ENCODE measurements around the gene CFAP107.
"Not testable (repeated sequence)": the region's sequence is repeated elsewhere in the genome, so short reads cannot be mapped to it uniquely, and the experiment has no call there.

The CFAP107 gene, protein sequence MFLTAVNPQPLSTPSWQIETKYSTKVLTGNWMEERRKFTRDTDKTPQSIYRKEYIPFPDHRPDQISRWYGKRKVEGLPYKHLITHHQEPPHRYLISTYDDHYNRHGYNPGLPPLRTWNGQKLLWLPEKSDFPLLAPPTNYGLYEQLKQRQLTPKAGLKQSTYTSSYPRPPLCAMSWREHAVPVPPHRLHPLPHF
- total RNA-seq, result 0 to 0.13 (median 0) reads per million in 18 experiments

DNA sequence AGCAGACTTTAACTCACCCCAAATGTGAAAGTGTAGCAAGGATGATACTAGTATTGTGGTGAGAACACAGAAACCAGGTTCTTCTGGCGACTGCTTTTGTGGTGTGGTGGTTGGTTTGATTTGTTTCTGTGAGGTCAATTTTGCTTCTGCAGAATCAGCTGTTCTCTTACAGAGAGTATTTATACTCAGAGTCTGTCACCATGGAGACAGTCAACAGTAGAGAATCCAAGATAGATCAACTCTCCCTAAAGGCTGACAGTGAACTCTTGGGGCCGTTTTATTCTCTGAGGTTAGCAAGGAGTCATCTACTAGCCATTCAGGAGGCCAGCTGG is at the start of gene CFAP107:
Gene CFAP107 (plus strand): TSS at position 209 of the 332 bp plus-strand sequence. CDS start 231 bp downstream, outside the sequence.
- DNase-seq, result no peak

DNA sequence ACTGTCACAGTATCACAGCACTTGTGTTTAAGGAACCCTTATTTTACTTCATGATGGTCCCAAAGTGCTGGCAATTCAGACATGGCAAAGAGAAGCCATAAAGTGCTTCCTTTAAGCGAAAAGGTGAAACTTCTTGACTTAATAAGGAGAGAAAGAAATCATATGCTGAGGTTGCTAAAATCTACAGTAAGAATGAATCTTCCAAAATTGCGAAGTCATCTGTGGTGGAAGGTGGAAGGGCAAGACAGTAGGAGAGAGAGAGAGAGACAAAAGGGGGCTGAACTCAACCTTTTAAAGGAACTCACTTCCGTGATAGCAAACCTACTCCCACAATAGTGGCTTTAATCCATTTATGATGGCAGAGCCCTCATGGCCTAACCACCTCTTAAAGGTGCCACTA is 49.3 kb upstream of the CFAP107 start:
- no peak for DNase-seq

DNA sequence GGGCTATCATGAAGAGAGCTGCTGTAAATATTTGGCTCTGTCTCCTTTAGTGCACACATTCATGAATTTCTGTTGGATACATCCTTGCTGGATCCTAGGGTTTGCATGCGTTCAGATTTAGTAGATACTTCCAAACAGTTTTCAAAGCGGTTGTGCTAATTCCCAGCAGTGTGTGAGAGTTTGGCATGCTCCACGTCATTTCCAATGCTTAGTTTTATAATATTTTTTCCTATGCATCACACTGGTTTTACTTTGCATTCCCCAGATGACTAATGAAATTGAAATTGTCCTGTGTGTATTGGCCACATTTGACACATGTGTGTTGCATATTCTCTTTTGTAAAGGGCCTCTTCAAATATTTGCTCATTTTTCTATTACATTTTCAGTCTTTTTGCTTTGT is 48.6 kb upstream of the CFAP107 start:
- no peak for DNase-seq

DNA sequence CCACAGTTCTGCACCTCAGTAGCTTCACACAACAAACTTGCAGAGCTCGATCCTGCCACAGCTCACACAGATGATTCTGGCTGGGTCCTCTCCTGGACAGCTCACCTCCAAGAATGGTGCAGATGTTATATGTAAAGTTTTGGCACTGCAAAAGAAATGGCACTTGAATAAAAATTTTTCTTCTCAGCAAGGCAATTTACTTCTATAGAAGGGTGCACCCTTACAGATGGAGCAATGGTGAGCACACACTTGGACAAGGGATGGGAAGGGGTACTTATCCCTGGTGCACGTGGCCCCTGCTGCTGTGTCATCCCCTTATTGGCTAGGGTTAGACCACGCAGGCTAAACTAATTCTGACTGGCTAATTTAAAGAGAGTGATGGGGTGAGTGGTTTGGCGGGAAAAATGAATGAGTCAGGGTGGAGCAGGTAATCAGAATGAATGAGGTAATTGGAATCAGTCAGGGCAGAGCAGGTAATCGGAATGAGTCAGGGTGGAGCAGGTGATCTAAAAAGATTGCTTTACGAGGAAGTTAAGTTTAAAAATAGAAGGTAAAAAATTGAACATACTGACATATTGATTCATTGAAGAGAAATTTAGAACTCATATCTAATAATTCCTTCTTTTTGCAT is 42.1 kb upstream of the CFAP107 start:
- DNase-seq, result no peak

DNA sequence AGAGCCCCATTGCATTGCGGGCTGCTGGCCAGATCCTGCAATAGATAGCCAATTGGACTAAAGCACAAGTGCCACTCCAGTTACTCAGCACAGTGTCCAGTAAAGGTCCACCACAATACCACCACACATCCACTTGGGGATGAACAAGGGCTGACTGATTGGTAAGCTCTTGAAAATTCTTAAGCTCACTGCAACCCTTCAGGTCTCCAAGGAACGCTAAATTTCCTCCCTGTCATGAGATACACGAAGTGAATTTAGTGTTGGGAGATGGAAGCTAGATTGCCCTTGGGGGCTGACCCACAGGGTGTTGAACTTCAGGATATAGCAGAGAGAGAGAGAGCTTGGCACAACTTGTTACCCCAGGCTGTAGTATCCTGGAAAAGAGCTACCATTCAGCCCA is 39.9 kb upstream of the CFAP107 start:
- no peak for DNase-seq

DNA sequence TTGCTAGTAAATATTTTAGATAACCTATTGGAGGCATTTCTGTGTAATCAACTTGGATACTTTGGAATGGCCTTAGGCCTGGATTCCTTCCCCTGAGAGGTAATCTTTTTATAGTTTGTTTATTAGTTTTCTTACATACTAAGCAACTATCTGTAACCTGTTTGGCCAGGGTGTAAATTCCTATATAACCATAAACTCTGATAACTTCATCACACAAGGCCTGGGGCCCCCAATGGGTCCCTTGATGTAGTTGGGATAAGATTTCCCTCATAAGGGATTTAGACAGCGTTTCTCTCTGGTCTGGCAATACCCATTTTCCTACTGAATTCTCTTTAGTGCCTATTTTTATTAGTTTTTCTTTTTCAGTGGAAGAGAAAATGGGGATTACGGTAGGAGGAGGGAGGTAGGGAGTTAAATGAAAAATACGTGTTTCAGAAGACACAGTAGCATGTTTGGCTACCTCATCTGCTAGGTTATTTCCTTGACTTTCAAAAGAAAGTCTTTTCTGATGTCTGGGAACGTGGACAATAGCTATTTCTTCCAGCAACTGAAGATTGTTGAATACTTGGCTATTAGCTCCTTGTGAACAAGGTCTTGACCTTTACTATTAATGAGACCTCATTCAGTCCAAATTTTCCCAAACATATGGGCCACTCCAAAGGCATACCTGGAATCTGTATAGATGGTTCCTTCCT is 37.5 kb upstream of the CFAP107 start:
- no peak for DNase-seq

DNA sequence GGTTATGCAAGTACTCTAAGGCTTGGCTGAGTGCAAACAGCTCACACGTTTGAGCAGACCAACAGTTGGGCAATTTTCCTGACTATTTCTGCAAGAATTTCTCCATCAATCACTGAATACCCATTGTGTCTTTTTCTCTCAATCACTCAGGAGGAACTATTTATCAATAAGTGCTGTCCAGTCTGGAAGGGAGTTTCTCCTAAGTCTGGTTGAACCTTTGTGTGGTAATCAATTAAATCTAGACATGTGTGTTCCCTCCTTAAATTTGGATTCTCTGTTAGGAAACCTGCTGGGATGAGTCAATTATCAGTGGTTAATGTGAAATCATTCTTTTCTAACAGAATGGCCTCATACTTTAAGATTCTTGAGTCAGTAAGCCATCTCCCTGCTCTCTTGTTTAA is 36.9 kb upstream of the CFAP107 start:
- no peak for DNase-seq

DNA sequence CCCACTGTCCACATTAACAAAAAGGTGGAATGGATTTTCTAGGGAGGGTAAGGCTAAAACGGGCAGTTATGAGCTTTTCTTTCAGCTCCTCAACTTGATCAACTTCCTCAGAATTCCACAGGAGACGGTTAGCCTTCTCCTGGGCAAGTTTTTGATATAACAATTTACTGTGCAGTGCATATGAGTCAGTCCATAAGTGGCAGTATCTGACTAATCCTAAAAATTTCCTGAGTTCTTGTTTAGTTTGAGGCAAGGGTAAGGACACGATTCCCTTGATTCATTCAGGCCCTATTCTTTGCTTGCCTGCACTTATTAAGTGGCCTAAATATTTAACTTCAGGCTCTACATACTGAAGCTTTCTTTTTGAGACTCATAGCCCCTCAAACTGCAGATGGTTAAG is 36.3 kb upstream of the CFAP107 start:
- DNase-seq, result no peak

DNA sequence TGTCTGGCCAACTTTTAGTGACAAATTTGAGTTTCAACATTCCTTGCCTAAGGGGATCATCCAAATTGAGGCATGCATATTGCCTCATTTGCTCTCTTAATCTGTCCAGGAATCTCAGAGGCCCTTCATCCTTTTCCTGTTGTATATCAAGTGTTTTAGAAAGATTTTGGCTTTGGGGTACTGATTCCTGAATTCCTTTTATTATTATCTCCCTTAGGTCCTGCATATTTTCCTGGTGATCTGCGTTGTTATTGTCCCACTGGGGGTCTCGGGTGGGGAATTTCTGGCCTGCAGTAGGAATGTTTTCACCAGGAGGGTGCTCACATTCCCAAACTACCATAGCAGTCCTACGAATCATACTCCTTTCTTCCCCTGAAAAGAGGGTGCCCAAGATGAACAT is 34.5 kb upstream of the CFAP107 start:
- no peak for DNase-seq

DNA sequence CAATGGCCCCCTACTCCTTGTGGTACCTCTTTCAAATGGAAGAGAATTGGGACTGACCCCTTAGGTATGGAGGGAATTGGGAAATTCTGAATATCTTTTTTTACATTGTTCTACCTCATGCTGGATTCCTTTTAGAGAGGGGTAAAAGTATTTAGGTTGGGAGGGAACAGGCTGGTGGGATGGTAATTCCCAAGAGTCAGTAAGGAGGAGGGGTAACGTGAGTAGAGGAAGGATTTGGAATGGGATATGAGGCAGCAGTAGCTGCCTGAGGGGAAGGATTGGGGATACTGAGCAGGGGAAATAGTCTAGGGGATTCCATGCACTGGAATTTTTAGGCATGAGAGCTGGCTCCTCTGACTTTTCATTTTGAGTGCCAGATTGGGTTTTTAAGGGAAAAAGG is 33.9 kb upstream of the CFAP107 start:
- DNase-seq, result no peak

DNA sequence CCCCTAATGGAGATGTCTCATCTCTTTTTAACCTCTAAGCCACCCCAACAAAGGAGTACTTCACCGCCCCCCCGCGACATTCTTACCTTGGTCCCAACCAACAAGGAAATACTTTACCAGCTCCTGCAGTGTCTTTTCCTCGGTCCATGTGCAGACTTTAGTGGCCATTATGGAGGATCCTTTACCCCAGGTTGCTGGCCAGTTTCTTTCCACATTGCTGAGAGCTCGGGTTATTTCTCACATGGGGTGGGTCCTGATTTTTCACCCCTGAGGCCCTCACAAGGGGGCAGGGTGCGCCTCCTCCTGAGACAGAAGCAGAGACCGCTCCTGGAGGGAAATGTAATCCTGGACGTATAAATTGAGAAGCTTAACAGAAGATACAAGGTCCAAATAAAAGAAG is 33.1 kb upstream of the CFAP107 start:
- DNase-seq, result no peak

DNA sequence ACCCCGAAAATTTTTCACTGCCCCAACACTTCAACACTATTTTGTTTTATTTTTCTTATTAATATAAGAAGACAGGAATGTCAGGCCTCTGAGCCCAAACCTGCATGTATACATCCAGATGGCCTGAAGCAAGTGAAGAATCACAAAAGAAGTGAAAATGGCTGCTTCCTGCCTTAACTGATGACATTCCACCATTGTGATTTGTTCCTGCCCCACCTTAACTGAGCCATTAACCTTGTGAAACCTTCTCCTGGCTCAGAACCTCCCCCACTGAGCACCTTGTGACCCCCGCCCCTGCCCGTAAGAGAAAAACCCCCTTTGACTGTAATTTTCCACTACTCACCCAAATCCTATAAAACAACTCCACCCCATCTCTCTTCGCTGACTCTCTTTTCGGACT is 32.3 kb upstream of the CFAP107 start:
- not testable (repeated sequence) for DNase-seq

DNA sequence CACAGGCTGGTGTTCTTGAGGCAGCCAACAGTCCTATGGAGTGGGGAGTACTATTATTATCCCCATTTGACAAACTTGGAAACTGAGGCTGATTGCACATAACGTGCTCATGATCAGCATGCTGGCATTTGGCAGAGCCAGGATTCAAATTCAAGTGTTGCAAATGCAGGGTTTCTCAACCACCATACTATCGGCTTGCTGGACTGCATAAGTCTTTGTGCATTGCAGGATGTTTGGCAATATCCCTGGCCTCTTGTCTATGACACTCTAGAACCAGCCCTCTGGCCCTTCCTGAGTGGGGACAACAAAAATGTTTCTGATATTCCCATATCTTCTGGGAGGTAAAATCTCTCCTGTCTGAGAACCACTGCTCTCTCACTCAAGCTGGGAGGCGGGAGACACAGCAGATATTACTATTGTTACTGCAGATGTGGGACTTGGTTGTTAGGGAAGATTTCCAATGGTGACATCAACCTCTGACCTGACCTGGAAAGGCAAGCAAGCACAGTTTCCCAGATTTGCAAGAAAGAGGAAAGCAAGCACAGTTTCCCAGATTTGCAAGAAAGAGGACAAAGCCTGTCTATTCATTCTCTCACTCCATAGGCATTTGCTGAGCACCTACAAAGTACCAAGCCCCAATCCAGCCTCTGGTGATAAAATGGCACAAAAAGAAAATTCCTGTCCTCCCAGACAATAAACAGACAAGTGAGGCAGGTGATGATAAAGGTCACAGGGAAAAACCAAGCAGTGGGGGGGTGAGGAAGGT is 31.1 kb upstream of the CFAP107 start:
- DNase-seq, result peak in 1 of 2 donors; percentile 7

DNA sequence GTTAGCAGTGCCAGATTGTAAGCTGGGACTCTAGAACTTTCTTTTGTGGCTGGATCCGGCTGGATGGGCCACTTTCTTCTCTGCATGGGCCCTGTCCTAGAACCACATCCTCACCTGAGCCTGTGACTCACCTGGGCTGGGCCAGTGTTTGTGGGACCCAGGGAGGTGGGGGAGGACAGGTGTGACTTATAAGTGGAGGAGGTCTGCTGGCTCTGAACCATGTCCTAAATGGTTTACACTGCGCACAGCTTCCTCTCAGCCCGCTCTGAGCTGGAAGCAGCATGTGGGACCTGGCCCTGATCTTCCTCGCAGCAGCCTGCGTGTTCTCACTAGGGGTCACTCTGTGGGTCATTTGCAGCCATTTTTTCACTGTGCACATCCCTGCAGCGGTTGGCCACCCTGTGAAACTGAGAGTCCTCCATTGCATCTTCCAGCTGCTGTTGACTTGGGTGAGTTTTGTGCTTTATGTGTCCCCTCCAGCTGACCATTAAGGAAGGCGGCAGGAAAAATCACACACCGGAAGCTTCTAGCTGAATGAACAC is 30.0 kb upstream of the CFAP107 start, which contains the start of gene AADACL3:
Gene AADACL3 (plus strand): TSS at position 215 of the 542 bp plus-strand sequence. CDS start 67 bp downstream, at position 282.
- no peak for DNase-seq

DNA sequence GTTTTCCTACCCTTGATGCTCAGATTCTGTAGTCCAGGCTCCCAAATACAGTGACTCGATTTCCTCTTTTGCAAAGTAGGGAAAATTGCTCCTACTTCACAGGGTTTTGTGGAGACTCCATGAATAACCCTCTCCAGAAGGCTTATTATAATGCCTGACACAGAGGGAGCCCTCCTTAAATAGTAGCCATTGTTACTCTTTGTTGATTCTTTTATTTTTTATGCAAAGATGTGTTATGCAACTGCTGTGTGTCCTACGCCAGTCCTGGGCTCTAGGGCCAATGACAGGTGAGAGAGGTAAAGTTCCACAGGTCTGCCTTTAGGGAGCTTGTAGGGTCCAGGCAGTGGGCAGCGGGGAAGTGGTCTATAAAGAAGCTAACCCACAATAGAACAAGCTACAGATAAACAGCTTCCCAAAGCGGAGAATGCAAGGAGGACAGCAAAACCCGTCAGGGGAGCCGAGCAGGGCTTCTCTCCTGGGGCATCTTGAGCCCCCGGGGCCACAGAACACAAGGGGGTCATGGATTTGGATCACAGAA is 28.6 kb upstream of the CFAP107 start:
- DNase-seq, result no peak

DNA sequence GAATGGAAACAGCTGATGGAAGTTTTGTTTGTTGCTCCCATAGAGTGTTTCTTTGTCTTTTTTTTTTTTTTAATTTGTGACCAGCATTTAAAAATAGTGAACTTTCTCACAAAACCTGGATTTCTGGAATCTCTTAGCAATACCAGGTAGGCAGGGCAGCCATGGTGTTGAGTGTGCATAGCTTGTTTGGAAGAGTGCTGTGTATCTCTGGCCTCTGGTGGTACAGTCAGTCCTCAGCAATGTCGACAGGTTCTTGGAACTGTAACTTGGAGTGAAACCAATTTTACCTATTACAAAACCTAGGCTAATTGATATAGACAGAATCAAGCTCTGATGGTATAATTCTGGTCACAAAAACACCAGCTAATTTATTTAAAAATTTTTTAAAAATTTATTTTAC is 23.4 kb upstream of the CFAP107 start:
- DNase-seq, result no peak

DNA sequence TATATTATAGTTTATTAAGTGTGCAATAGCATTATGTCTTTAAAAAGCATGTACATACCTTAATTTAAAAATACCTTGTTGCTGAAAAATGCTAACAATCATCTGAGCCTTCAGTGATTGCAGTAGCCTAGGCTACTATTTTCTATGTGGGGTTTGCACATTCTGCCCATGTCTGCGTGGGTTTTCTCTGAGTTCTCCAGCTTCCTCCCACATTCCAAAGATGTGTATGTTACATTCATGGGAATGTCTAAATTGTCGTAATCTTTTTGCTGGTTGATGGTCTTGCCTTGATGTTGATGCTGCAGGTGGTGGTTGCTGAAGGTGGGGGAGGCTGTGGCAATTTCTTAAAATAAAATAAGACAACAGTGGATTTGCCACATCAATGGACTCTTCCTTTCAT is 17.6 kb upstream of the CFAP107 start:
- no peak for DNase-seq

DNA sequence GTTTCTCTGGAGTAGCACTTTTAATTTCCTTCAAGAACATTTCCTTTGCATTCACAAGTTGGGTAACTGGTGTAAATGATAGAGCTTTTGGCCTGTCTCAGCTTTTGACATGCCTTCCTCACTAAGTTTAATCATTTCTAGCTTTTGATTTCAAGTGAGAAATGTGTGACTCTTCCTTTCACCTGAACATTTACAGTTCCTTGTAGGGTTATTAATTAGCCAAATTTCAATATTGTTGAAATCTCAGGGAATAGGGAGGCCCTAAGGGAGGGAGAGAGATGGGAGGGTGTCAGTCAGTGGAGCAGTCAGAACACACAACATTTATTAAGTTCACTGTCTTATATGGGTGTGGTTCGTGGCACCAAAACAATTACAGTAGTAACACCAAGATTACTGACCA is 15.8 kb upstream of the CFAP107 start:
- DNase-seq, result no peak

DNA sequence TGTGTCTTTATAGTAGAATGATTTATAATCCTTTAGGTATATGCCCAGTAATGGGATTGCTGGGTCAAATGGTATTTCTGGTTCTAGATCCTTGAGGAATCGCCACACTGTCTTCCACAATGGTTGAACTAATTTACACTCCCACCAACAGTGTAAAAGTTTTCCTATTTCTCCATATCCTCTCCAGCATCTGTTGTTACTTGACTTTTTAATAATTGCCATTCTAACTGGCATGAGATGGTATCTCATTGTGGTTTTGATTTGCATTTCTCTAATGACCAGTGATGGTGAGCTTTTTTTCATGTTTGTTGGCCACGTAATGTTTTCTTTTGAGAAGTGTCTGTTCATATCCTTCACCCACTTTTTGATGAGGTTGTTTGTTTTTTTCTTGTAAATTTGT is 14.9 kb upstream of the CFAP107 start:
- DNase-seq, result not testable (repeated sequence)

DNA sequence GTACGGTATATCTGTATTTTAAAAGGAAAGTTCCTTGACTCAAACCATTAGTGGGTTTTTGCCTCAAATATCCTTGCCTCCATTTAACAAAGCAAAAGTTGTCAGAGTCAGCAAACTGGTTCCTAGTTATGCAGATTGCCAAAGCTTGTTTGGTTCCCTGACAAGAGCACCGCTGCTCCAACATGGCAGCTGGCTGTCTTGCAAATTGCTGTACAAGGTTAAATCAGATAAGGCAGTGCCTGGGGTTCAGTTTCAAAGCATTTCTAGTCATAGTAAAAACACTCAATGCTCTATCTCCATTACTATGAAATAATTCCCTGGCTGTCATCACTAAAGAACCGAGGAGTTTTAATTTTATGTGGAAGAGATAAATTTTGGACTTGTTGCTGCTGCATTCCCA is 11.3 kb upstream of the CFAP107 start:
- DNase-seq, result no peak

DNA sequence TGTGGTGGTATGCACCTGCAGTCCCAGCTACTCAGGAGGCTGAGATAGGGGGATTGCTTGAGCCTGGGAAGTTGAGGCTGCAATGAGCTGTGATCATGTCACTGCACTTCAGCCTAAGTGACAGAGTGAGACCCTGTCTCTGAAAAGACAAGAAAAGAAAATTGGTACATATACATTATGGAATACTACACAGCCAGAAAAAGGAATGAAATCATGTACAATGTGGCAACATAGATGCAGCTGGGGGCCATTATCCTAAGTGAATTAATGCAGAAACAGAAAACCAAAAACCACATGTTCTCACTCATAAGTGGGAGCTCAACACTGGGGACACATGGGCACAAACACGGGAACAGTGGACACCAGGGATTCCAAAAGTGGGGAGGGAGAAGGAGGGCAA is 7.1 kb upstream of the CFAP107 start:
- DNase-seq, result no peak

DNA sequence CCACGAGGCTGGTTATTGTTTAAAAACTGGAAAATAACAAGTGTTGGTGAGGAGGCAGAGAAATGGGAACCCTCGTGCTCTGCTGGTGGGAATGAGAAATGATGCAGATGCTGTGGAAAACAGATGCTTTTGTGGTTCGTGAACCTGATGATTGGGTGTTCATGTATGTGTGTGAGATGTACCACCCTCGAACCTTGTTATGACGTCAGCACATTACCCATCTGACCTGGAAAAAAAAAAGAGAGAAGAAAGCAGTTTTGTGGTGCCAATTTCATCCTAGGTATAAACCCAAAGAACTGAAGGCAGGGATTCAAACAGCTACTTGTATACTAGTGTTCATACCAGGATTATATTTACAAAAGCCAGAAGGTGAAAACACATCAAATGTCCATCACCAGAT is 6.4 kb upstream of the CFAP107 start:
- DNase-seq, result no peak

DNA sequence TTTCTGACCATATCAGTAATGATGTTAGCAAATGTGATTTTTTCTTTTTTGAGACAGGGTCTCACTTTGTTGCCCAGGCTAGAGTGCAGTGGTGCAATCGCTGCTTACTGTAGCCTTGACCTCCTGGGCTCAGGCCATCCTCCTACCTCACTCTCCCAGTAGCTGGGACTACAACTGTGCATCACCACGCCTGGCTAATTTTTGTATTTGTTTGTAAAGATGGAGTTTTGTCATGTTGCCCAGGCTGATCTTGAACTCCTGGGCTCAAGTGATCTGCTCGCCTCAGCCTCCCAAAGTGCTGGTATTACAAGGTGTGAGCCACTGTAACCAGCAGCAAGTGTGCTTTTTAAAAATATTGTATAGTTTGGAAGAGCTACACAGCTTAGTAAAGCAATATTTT is 4.1 kb upstream of the CFAP107 start:
- no peak for DNase-seq
